HT1080 (cell line): ENCODE results near the gene L2HGDH. TPM values are rescaled to one million over a fixed set of nuclear protein-coding genes. Genes with fewer than 3 reads are reported as not detected.
"Not testable (repeated sequence)": the region's sequence is repeated elsewhere in the genome, so short reads cannot be mapped to it uniquely, and the experiment has no call there.

Experiments
- DNase-seq: peaks from one replicate; pipeline ENCODE4 v3.0.0-alpha.2; 2015; ENCODE audit warnings: low read depth
- total RNA-seq: library from RNA; depleted of rRNA; stranded (reverse); fragments of >200 nt; shearing (Covaris generic); gene quantifications from 2 replicates; pipeline ENCODE4 v1.2.3, GENCODE V29; 2014

The L2HGDH gene
- total RNA-seq, 1 experiment from 2014 or later = 11.6 TPM

DNA sequence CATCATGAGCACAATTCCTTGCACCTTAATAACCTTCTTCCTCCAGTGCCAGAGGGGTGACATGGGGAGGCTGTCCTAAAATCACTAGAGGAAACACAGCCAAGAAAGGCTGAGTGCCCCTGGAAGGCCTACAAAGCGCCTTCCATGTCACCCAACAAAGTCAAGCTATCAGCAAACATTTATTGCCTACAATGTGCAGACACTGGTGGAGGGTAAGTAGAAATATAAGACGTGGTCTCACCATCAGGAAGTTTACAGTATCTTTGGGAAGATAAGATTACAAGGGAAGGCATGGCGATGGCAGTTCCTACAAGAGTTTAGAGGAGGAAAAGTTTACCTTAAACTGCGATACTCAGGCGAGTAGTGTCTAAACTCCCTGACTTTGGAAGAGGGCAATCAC is 28.0 kb upstream of the L2HGDH start:
- DNase-seq = no peak

DNA sequence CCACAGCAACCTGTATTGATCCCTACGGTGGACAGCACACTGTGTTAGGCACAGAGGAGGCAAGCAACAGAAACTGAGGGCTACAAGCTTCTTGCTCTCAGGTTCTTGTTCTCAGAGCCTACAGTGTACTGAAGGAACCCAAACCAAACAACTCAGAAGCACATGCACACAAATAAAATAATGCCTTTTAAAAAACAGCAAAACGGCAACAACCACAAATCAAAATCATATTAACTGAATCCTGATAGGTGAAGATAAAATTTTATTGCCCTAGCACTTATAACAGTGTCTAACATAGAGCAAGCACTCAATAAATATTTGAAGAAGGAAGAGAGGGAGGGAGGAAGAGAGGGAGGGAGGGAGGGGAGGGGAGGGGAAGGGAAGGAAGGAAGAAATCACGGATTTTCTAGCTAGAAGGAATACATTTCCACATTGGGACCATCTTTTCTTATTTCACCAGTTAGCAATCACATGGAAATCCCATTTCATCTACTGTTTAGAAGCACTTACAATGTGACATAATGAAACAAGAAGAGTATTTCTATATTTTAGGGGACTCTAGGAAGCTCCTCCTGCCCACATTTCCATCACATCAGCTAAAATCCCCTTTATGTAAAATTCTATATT is 27.3 kb upstream of the L2HGDH start:
- DNase-seq = no peak

DNA sequence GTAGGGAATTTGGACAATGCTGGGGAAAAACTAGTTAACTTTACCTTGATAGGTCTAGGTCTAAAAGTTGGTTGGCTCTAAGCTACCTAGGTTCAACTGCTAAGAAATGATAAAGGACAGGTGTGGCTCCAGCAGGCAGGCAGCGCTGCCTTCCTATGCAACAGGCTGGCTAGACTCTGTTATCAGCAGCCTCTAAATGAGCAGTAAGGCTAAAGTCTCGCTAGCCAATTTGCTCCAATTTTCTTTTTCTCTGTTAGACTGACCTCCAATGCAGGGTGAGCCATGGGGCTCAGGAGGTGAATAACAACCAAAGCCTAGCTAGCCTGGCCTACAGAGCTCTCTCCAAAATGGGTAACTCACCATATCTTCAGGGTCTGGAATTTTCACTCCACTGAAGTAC is 26.6 kb upstream of the L2HGDH start:
- no peak for DNase-seq

DNA sequence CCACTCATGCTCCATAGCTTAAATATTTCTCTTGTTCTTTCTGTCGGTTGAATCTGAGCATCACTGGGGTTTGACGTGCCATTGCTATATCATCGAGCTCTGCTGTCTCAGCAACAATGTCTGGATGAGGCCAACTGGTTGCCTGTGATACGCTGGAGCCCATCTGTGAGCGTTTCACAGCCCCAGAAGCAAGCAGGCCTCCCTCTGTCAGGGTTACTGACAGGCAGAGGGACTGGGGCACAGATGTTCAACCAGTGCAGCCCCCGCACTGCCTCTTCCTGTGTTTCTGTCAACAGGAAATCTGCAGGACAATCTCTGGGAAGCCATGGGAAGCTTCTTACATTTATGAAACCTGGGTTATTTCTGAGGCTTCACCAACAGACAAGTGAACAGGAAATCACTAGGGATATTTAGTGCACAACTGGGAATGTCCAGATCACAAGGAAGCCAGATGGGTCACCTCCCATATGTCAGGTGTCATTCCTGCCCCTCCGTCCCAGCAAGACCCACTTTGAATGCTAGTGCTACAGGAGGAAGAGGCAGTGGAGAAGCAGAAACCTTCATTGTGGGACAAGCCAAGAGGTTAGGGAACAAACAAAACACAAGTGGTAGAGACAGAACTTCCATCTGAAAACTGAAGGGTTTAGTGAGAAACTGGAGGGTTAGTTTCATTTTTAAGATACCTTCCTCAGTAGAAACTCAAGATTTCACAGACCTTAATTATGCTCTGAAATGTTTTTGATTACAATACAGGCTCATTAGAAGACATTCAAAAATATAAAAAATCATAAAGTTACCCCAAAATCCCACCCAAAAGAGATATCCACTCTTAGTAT is 24.2 kb upstream of the L2HGDH start:
- DNase-seq = no peak

DNA sequence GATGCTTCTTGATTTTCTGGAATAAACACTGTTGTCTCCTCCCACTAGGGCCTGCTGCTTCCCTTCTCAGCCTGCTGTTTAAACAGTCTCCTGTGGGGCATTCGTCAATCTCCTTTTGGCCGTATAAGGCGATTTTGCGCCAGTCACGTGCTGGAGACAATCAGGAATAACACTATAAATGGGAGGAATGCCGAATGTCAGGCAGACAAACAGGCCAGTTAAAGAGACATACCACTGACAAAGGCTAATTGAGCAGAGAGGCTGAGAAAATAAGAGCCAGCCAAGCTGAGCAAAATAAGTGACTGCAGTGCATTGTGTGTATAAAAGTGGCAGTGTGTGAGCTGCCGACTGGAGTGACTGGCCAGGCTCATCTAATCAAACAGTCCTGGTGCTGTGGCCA is 23.4 kb upstream of the L2HGDH start:
- DNase-seq = no peak

DNA sequence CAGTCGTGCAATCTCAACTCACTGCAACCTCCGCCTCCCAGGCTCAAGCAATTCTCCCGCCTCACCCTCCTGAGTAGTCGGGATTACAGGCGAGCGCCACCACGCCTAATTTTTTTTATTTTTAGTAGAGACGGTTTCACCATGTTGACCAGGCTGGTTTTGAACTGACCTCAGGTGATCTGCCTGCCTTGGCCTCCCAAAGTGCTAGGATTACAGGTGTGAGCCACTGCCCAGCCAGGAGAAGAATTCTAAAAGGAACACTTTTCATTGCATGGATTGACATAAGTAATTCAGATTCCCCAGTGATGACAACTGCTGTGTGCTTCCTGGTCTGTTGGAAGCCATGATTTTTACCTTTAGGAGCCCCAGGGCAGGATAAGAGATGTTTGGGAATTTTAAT is 22.2 kb upstream of the L2HGDH start:
- no peak for DNase-seq

DNA sequence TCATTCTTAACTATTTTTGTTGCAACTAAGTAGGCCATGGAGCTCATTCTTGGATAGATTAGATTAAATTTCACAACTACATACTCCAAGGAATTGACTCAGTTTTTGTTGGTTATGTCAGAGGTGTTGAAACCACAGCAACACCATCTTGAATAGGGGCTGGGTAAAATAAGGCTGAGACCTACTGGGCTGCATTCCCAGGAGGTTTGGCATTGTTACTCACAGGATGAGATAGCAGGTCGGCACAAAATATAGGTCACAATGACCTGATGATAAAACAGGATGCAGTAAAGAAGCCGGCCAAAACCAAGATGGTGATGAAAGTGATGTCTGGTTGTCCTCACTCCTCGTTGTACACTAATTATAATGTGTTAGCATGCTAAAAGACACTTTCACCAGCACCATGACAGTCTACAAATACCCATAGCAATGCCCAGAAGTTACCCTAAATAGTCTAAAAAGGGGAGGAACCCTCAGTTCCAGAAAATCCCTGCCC is 21.0 kb upstream of the L2HGDH start:
- DNase-seq = peak; percentile 74

DNA sequence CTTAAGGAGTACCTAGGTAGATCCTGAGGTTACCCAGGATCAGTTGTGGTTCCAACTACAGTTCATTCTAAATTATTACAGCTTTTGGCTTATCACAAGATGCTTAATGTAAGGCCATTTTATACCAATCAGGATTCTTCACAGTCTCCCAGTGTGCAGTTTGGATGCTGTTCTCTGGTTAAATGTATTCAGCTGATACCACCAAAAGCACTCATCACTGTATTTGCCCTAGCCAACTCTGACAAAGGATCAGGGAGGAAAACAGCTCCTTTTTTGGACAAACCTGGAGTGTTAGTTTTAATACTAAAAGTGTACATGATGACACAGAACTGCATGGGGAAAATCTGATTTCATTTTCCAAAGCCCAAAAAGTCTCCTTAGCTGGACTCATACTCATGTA is 19.6 kb upstream of the L2HGDH start:
- DNase-seq = no peak

DNA sequence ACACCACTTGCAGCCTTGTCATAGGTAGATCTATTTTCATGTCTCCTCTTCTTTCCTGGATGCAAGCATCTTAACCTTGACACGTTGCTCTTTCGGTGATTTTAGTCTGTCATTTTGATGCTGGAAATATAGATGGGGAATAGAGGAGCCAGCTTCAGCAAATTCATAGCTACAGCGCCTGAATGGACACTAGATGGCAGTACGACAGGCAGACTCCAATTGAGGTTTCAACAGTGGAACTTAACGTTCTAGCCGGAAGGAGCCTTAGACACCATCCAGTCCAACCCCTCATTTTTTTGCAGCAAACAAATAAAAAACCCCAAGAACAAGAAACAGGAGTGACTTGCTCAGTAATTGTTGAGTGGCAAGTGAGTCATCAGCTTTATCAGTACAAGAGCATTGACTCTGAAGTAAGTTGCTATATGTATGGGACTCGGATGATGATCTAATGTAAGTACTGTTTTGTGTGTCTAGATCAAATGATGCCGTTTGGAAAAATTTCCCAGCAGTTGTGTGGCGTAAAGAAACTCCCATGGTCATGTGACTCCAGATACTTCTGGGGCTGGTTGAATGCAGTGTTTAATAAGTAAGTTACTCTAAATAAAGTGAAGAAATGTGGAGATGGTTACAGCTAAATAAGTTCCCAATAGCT is 9.1 kb upstream of the L2HGDH start:
- peak; percentile 96 for DNase-seq

DNA sequence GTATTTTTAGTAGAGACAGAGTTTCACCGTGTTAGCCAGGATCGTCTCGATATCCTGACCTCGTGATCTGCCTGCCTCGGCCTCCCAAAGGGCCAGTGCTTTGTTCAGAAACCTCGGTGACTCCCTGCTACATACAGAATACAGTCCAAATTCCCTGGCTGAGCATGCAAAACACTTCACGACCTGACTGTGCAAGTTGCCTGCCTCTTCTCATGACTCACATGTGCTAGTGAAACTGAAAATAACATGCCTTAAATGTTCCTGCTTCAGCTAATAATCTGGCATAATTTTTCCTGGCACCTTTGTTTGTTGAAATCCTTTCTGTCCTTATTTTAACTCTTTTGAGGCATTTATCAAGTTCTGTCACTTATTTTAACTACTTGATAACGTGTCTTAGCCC is 8.3 kb upstream of the L2HGDH start:
- DNase-seq = no peak

DNA sequence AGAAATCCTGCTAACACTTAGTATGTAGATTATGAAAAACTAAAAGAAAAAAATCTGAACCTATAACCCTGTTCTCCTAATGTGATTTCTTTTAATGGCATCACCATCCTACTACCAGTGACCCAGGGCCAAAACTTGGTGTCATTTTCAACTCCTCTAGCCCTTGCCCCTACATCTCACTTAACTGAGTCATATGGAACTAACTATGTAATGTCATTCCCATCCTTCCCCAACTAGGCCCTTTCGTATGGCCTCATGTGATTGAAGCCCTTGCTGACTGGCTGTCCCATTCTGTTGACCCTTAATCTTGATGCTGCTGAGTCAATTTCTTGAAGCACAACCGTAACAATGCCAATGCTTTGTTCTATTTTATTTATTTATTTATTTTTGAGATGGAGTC is 7.7 kb upstream of the L2HGDH start:
- DNase-seq = no peak

DNA sequence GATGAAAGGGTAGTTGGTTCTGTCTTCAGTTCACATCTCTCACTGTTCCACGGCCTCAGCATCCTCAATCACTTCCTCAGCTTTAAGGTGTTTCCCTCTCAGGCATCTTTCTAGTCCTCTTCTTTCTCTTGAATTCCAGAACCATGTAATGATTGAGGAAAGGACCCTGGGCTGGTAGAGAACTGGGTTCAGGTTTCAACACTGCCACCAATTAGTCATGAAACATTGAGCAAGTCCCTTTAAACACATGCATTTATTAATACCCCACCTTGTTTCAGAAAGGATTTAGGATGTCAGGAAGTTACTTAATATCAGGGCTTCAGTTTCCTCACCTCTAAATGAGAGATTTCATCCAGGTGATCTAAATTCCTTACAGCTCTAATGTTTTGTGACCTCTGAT is 7.3 kb upstream of the L2HGDH start:
- peak; percentile 29 for DNase-seq

DNA sequence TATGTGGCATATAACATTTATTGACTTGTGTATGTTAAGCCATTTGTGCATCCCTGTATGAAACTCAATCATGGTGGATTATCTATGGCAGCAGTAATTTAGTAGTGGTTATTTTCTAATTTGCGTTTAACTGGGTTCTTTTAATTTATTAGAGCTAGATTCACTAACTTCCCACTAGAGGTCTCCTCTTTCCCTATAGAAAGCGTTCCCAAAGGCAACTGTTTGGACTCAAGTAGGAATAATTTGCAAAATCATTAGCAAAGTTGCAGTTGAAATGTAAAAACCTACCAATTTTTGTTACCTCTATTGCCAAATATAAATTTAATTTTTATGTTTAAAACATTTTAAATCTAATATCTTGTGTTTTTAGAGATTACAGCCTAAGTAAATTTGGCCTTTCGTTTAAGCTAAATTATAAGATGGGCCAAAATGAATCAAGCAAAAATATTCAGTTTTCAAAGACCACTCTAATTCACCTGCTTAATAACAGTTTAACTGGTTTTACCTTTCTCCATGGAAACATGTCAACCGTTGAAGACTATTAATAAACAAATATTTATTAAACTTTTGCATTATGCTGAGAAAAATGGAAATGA is 6.1 kb upstream of the L2HGDH start:
- DNase-seq = no peak

DNA sequence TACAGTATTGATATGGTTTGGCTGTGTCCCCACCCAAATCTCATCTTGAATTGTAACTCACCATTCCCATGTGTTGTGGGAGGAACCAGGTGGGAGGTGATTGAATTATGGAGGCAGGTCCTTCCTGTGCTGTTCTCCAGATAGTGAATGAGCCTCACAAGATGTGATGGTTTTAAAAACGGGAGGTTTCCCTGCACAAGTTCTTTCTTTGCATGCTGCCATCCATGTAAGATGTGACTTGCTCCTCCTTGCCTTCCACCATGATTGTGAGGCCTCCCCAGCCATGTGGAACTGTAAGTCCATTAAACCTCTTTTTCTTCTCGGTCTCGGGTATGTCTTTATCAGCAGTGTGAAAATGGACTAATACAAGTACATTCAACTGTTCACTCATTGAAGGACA is 2.1 kb upstream of the L2HGDH start:
- not testable (repeated sequence) for DNase-seq

DNA sequence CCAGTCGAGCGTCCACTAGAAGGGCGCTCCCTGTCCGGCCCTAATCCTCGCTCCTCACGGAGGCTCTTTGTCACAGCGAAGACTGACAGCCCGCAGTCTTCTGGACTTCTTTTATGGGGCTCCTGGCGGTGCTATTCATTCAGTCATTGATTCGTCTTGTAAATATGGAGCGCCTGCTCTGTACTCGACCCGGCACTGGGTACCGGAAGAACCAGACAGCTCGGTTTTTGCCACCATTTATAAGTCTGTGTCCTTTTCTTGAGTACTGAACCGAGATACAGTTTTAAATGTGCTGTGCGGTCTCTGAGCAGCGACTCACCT is 665 bp upstream of the L2HGDH start:
- DNase-seq = no peak

DNA sequence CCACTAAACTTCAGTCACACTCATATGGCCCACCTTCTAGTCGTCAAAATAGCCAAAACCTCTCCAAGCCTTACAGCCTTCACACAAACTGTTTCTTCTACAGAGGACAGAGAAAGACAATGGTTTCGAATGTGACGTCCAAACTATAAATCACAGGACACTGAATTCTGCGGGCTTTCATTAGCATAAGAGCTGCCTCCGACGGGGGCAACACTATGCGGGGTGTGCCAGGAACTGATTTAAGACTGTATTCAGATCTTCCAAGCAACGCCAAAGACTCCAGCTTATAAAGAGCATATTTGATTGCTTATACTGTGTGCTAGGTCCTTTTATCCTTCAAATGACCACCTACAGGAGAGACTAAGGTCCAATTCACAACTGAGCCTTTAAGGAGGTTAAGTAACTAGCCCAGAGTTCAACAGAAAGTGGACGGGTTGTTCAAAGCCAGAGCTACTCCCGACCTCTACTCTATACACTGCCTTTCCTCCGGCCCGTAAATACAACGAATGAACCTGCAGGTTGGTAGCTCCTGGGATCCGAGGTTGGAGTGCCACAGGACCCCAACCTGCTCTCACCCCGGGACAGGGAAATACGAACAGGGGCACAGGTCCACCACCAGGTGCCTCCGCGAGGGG is 575 bp downstream of the L2HGDH start:
- DNase-seq = no peak

DNA sequence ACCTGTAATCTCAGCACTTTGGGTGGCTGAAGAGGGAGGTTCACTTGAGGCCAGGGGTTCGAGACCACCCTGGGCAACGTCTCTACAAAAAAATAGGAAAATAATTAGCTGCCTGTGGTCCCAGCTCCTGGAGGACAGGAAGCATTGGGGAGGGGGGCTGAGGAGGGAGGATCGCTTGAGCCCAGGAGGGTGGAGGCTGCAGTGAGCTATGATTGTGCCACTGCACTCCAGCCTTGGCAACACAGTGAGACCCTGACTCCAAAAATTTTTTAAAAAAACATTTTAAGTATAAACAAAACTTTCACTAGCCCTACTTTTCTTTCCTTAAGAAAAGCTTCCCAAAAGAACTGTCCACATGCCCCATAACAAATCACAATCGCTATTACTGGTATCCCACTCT is 1.6 kb downstream of the L2HGDH start:
- DNase-seq = no peak

DNA sequence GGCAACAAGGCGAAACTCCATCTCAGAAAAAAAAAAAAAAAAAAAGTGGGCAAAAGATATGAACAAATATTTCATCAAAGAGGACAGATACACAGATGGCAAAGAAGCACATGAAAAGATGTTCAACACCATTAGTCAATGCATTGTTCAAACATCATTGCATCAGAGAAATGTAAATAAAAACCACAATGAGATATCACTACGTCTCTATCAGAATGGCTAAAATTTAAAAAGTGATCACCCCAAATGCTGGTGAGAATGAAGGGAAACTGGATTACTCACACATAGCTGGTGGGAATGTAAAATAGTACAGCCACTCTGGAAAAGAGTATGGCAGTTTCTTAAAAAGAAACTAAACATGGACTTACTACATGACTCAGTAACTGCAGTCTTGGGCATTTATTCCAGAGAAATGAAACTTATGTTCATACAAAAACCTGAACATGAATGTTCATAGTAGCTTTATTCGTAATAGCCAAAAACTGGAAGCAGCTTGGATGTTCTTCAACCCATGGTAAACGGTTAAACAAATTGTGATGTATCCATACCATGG is 3.6 kb downstream of the L2HGDH start:
- no peak for DNase-seq

DNA sequence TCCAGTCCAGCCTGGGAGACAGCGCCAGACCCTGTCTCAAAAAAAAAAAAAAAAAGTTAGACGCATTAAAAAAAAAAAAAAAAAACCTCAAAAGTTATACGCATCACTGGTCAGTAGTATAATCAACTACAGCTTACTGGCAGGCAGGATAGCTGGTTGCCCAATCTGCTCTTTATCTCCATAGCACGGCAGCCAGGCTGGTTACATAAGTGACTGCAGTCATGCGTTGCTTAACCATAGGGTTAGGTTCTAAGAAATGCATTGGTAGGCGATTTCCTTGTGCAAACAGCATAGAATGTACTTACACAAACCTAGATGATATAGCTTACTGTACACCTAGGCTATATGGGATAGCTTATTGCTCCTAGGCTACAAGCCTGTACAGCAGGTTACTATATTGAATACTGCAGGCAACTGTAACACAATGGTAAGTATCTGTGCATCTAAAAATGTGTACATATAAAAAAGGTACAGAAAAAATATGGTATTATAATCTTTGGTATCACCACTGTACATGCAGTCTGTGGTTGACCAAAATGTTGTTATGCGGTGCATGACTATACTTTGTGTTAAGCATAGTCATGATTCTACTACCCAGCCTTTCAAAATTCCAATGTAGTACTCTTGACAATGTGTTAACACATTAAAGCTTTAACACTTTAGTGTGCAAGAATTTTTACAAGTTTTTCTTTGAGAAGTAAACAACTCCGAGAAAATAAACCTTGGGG is 8.1 kb downstream of the L2HGDH start:
- DNase-seq = no peak

DNA sequence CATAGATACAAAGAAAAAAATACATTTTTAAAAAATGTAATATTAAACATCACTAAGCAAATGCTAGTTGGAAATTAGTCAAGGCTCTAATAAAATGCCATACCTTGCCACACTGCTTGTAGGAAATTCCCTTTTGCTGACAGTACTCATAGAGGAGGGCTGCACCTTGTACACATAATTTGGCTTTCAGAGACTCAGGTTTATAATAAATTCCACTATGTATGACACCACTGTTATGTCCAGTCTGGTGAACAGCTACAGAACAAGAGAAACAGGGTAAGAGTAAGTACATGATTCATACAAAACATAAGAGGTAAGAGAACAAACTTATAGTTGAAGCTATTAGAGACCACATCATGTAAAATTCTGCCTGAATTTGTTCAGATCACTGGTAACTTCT is 10.1 kb downstream of the L2HGDH start:
- DNase-seq = no peak

DNA sequence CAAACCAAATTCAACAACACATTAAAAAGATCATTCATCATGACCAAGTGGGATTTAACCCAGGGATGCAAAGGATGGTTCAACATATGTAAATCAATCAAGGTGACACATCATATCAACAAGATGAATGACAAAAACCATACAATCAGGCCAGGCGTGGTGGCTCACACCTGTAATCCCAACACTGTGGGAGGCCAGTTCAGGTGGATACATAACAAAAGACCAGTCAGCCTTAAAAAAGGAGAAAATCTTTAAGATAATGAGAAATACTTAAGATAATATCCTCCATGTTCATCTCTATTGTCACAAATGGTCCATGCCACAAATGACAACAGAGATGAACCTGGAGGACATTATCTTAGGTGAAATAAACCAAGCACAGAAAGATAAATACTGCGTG is 12.4 kb downstream of the L2HGDH start:
- no peak for DNase-seq
